HL-60 (cell line): ENCODE results near the gene BCAS4.

Source experiments
- DNase-seq, 2 experiments: peaks; one replicate each; pipeline ENCODE4 v3.0.0-alpha.2; 2010 to 2020; ENCODE audit warnings: low read depth in 1 of 2, low spot score in 1 of 2
- H3K27ac ChIP-seq: fragments of 250-450 bp; sonication (Bioruptor Pico); replicated peaks from 2 replicates; pipeline ENCODE4 v1.5.1; 2020; ENCODE audit warnings: mild to moderate bottlenecking, moderate library complexity
- H3K27me3 ChIP-seq: fragments of 250-450 bp; sonication (Bioruptor Pico); 2 replicates; pipeline ENCODE4 v1.5.1; 2021; ENCODE audit warnings: mild to moderate bottlenecking, moderate library complexity; ENCODE audit not compliant: insufficient read depth, poor library complexity, severe bottlenecking
- H3K4me3 ChIP-seq: replicated peaks from 2 replicates; pipeline ENCODE4 v1.5.1; 2011; ENCODE audit warnings: mild to moderate bottlenecking, control low read depth, low read length; ENCODE audit not compliant: insufficient read depth
- GABPA ChIP-seq: IDR thresholded peaks from 2 replicates; pipeline ENCODE4 v1.6.1; 2012; ENCODE audit warnings: low read depth
- POLR2AphosphoS5 ChIP-seq: IDR thresholded peaks from 2 replicates; pipeline ENCODE4 v1.6.1; 2012; ENCODE audit warnings: low read depth
- REST ChIP-seq: IDR thresholded peaks from 2 replicates; pipeline ENCODE4 v1.6.1; 2012; ENCODE audit warnings: low read depth; ENCODE audit not compliant: insufficient replicate concordance
- SPI1 ChIP-seq: IDR thresholded peaks from 2 replicates; pipeline ENCODE4 v1.6.1; 2012; ENCODE audit warnings: low read depth, mild to moderate bottlenecking, borderline replicate concordance
- TF ChIP-seq, protein P1 (sequence below): IDR thresholded peaks from one replicate; pipeline ENCODE4 v1.5.1; 2011; ENCODE audit warnings: low read length, control low read depth, inconsistent platforms; ENCODE audit not compliant: insufficient read depth

BCAS4 gene

DNA sequence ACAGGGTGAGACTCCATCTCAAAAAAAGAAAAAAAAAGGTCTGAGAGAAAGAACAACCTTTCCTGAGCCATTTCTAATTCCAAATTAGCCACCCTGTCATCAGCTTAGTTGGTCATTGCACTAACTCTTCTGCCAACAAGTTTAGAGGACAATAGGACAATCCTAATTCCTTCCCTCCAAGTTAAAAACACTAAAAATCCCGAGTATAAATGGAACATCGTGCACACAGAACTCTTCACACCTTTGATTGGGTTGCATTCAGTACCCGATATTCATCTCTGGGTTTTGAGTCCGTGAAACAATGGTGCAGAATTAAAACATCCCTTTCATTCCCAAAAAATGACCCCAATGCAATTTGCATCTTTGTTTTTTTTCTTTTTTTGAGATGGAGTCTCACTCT, 40.4 kb upstream of the BCAS4 start:
- Histone ChIP-seq H3K27me3 (no peaks in the 10 kb centered on the region), H3K27ac (no peak overlapping the region), H3K4me3 (no peak overlapping the region)
- TF ChIP-seq, protein P1, sequence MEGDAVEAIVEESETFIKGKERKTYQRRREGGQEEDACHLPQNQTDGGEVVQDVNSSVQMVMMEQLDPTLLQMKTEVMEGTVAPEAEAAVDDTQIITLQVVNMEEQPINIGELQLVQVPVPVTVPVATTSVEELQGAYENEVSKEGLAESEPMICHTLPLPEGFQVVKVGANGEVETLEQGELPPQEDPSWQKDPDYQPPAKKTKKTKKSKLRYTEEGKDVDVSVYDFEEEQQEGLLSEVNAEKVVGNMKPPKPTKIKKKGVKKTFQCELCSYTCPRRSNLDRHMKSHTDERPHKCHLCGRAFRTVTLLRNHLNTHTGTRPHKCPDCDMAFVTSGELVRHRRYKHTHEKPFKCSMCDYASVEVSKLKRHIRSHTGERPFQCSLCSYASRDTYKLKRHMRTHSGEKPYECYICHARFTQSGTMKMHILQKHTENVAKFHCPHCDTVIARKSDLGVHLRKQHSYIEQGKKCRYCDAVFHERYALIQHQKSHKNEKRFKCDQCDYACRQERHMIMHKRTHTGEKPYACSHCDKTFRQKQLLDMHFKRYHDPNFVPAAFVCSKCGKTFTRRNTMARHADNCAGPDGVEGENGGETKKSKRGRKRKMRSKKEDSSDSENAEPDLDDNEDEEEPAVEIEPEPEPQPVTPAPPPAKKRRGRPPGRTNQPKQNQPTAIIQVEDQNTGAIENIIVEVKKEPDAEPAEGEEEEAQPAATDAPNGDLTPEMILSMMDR, result no peak
- TF ChIP-seq REST, result no peak
- no peak for TF ChIP-seq SPI1
- no peak for TF ChIP-seq POLR2AphosphoS5
- no peak for TF ChIP-seq GABPA
- DNase-seq, result no peak

GRCh38 chr20:50756447-50756846, 38.4 kb upstream of the BCAS4 start:
- no peak for DNase-seq

DNA sequence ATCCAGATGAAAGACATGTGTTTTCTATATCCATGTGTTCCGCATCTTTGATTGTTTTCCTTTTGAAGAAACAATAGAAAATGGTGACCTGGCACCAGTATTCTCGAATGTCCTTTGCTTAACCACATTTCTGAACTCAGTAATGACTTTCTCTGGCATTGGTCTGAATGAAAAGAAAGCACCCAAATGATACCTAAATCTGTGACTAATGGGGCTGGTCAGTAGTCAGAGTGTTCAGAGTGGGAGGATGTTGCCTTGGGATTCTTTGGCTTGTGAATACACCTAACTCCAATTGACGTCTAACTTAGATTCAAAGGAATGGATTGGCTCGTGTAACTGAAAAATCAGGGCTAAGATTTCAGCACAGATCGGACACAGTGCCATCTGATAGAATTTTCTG, 36.4 kb upstream of the BCAS4 start:
- TF ChIP-seq, protein P1, result no peak
- TF ChIP-seq GABPA (no peak), POLR2AphosphoS5 (no peak), REST (no peak), SPI1 (no peak)
- no peak overlapping the region for H3K27ac ChIP-seq
- DNase-seq, result no peak

More at GRCh38 chr20:50756447-50756846, 38.4 kb upstream of the BCAS4 start:
- no peak overlapping the region for H3K27ac ChIP-seq
- no peaks in the 10 kb centered on the region for H3K27me3 ChIP-seq
- H3K4me3 ChIP-seq, result no peak overlapping the region
- TF ChIP-seq, protein P1, result no peak
- no peak for TF ChIP-seq POLR2AphosphoS5
- TF ChIP-seq REST, result no peak
- TF ChIP-seq GABPA, result no peak
- no peak for TF ChIP-seq SPI1

More for the DNA sequence above, 36.4 kb upstream of the BCAS4 start:
- Histone ChIP-seq H3K27me3 (no peaks in the 10 kb centered on the region), H3K4me3 (no peak overlapping the region)
